Ascending aorta (tissue), 2 donors: ENCODE measurements around the gene DEPDC5. TPM values are rescaled to one million over a fixed set of nuclear protein-coding genes. Genes with fewer than 3 reads are reported as not detected.

Experiments used
- DNase-seq, 2 donors: peaks; one replicate each; pipeline ENCODE4 v3.0.0-alpha.2; 2019; ENCODE audit warnings: low spot score in 2 of 2
- H3K27ac ChIP-seq, 2 donors: fragments of 200-600 bp; sonication (generic); one replicate each; pipeline ENCODE4 v1.5.1; 2016 to 2017; ENCODE audit warnings: mild to moderate bottlenecking in 1 of 2
- H3K27me3 ChIP-seq: fragments of 200-600 bp; sonication (generic); one replicate; pipeline ENCODE4 v1.5.1; 2017
- H3K36me3 ChIP-seq, 2 donors: fragments of 200-600 bp; sonication (generic); one replicate each; pipeline ENCODE4 v1.5.1; 2016
- H3K4me1 ChIP-seq, 2 donors: fragments of 200-600 bp; sonication (generic); one replicate each; pipeline ENCODE4 v1.5.1; 2016 to 2017; ENCODE audit warnings: mild to moderate bottlenecking in 1 of 2
- H3K4me3 ChIP-seq, 2 donors: fragments of 200-600 bp; sonication (generic); one replicate each; pipeline ENCODE4 v1.5.1; 2016 to 2017; ENCODE audit warnings: mild to moderate bottlenecking in 1 of 2
- H3K9me3 ChIP-seq, 2 donors: fragments of 200-600 bp; sonication (generic); one replicate each; pipeline ENCODE4 v1.5.1; 2016
- intact Hi-C: fragments of 100-400 bp; cut with DNase I; formaldehyde crosslinking; loops from one replicate; pipeline ENCODE4 v1.15.1; 2023
- total RNA-seq: library from RNA; depleted of rRNA; stranded (reverse); fragments of >200 nt; gene quantifications from one replicate; pipeline ENCODE4 v1.1.0, GENCODE V29; 2016
- TF ChIP-seq, protein P1 (sequence below), 3 experiments: fragments of 200-600 bp in 2 of 3; fragments of 450-650 bp in 1 of 3; sonication (generic) in 2 of 3; IDR thresholded peaks; one replicate each; pipeline ENCODE4 v1.5.1; 2016 to 2019; ENCODE audit warnings: antibody characterized with exemption in 3 of 3, mild to moderate bottlenecking in 1 of 3, moderate library complexity in 1 of 3

DEPDC5 gene
- total RNA-seq, 1 donor from 2014 or later = 5.2 TPM

DNA sequence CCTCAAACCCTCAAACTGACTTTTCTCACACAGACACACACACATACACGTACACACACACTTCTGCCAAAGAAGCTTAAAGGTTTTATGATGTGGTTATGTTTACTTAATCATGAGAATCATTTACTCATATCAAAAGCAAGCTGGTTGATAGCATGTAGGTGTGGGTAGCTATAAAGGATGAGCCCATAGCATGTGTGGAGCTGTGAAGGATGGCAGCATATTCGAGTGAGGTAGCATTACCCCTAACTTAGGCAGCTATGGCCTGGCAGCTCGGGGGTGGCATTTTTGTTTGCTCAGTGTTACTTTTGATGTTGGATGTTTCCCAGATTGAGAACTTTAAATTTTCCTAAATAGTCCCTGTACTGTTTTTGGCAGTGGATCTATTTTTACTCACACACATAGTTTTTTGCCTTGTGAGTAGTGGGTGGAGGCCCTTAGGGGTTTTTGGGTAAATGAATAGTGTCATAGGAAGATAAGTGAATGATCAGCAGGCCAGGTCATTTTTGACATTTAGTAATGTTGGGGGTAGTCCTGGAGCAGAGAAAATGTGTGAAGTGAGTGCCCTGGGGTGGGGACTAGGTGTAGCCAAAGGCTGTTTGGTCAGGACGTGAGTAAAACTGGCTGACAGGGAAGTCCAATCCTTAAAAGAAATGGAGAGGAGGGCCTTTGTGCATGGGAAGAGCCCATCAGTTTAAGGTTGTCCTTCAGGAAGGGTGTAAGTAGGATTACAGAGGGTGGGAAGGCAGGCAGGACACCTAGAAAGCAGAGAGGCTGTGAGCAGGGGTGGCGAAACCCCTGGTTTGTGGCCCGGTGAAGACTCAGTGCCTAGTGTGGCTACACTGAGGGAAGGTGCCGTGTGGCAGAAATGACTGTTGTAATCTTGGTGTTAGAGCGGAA lies 197.6 kb downstream of the DEPDC5 start:
- no peak for DNase-seq
- Histone ChIP-seq H3K27me3 (no peaks in the 10 kb centered on the region), H3K27ac (peak overlapping the region; percentile 80 to 84), H3K4me3 (peak overlapping the region; percentile 7 to 28), H3K9me3 (no peaks in the 10 kb centered on the region), H3K4me1 (peaks cover 17 to 47% of the 10 kb centered on the region in 2 donors), H3K36me3 (peaks cover 4 to 15% of the 10 kb centered on the region in 2 donors)
- TF ChIP-seq, protein P1, sequence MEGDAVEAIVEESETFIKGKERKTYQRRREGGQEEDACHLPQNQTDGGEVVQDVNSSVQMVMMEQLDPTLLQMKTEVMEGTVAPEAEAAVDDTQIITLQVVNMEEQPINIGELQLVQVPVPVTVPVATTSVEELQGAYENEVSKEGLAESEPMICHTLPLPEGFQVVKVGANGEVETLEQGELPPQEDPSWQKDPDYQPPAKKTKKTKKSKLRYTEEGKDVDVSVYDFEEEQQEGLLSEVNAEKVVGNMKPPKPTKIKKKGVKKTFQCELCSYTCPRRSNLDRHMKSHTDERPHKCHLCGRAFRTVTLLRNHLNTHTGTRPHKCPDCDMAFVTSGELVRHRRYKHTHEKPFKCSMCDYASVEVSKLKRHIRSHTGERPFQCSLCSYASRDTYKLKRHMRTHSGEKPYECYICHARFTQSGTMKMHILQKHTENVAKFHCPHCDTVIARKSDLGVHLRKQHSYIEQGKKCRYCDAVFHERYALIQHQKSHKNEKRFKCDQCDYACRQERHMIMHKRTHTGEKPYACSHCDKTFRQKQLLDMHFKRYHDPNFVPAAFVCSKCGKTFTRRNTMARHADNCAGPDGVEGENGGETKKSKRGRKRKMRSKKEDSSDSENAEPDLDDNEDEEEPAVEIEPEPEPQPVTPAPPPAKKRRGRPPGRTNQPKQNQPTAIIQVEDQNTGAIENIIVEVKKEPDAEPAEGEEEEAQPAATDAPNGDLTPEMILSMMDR (IDR thresholded peaks at IDR 0.05) = no peak
- intact Hi-C loops = loop anchor here (2.0 kb wide), 2 partner anchors 19 to 523 kb away; partner anchors contain the start of gene FBXO7

DNA sequence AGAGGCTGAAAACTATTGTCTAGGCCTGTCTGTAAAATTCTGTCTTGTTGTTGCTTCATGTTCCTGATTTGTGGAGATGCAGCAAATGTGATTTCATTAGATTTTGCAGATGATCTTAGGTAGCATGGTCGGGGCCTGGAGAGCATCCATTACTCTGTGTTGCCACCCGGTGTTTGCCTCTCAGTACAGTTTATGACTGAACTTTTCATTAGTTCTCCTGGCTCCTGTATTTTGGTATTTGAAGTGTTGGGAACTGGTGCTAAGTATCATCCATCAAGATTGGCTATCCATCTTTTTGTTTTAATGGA lies 198.2 kb downstream of the DEPDC5 start:
- intact Hi-C loops = loop anchor here (2.0 kb wide), 2 partner anchors 19 to 523 kb away; partner anchors contain the start of gene FBXO7
- Histone ChIP-seq H3K27ac (peak overlapping the region; percentile 80 to 84), H3K36me3 (peaks cover 10 to 21% of the 10 kb centered on the region in 2 donors), H3K27me3 (no peaks in the 10 kb centered on the region), H3K9me3 (no peaks in the 10 kb centered on the region), H3K4me1 (peaks cover 17 to 47% of the 10 kb centered on the region in 2 donors), H3K4me3 (peak overlapping the region in 1 of 2 donors; percentile 7)
- TF ChIP-seq, protein P1 (IDR thresholded peaks at IDR 0.05) = no peak
- no peak for DNase-seq

DNA sequence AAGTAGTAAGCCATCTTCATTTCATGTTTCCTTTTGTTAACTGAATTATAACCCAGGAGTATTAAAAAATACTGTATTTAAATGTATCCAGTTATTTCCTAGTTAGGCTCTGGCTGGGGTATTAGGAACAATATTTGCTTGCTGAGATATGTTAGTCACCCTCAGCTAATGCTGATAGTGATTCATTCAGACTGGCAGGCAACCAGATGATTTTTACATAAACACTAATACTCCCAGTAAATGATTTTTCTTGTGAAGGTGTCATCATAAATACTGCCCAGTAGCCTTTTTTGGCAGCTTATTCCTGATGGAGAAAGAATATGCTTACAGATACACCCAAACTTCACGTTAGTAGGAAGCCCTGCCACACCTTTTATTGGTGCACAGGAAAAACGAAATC lies 198.7 kb downstream of the DEPDC5 start:
- Histone ChIP-seq H3K9me3 (no peaks in the 10 kb centered on the region), H3K27ac (peak overlapping the region; percentile 80 to 84), H3K36me3 (peaks cover 13 to 25% of the 10 kb centered on the region in 2 donors), H3K4me1 (peaks cover 17 to 47% of the 10 kb centered on the region in 2 donors), H3K27me3 (no peaks in the 10 kb centered on the region), H3K4me3 (no peak overlapping the region)
- TF ChIP-seq, protein P1 (IDR thresholded peaks at IDR 0.05) = no peak
- intact Hi-C loops = loop anchor here (2.0 kb wide), 2 partner anchors 18 to 522 kb away; partner anchors contain the start of gene FBXO7
- no peak for DNase-seq

DNA sequence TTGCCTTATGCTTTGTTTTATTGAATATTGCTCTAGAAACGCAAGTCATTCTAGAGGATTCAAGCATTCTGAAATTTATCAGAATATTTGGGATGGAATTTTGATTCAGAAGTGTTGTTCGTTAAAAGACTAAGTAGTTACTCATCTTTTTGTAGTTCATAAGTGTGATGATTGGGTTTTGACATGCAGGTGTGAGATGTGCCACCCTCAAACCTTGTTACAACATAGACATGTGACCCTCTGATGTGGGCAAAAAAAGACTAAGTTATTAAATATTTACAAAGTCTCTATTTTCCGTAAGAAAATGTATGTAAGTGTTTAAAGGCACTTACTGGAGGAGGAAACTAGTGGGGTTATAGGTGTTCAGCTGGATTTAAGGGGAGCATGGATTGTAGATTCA lies 199.4 kb downstream of the DEPDC5 start:
- peaks cover 17 to 47% of the 10 kb centered on the region in 2 donors for H3K4me1 ChIP-seq
- H3K4me3 ChIP-seq = no peak overlapping the region
- TF ChIP-seq, protein P1 (IDR thresholded peaks at IDR 0.05) = no peak
- H3K9me3 ChIP-seq = no peaks in the 10 kb centered on the region
- peak overlapping the region; percentile 80 to 84 for H3K27ac ChIP-seq
- no peak for DNase-seq
- intact Hi-C loops = loop anchor here (2.0 kb wide), 2 partner anchors 18 to 522 kb away; partner anchors contain the start of gene FBXO7
- peaks cover 17 to 33% of the 10 kb centered on the region in 2 donors for H3K36me3 ChIP-seq
- H3K27me3 ChIP-seq = no peaks in the 10 kb centered on the region

DNA sequence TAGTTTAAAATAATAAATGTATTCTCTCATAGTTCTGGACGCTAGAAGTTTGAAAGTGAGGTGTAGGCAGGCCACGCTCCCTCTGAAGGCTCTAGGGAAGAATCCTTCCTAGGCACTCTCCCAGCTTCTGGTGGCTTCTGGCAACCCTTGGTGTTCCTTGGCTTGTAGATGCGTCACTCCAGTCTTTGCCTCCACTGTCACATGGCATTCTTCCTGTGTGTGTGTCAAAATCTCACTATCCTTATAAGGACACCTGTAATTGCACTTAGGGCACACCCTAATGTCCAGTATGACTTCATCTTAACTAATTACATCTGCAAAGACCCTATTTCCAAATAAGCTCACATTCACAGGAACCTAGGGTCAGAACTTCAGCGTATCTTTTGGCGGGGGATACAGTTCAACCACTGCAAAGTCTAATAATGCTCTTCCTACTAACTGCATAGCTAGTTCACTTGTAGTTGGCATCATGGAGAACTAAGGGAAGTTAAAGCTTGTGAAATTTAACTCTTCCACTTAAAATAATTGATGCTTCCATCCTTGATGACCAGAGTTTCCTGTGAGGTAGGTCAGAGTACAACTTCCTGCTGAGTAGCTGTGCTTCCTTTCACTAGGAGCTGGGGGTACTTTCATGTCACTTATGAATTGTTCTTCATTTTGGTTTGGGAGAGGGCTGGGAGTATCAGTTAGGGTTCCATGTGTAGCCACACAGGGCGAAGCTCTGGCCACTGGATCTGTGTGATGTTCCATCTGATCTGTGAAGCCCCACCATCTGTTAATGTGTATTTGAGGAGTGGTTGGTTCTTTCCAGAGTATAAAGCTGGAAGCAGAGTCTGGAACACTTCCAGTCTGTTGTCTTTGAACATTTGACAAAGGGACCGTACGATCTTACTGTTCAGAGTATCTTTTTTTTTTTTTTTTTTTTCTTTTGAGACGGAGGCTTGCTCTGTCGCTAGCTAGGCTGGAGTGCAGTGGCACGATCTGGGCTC lies 201.0 kb downstream of the DEPDC5 start:
- peak; percentile 47 to 81 for DNase-seq
- Histone ChIP-seq H3K4me1 (peaks cover 17 to 45% of the 10 kb centered on the region in 2 donors), H3K36me3 (peaks cover 21 to 34% of the 10 kb centered on the region in 2 donors), H3K27me3 (no peaks in the 10 kb centered on the region), H3K27ac (peak overlapping the region; percentile 80 to 84), H3K9me3 (no peaks in the 10 kb centered on the region), H3K4me3 (no peak overlapping the region)
- TF ChIP-seq, protein P1 (IDR thresholded peaks at IDR 0.05) = no peak
- intact Hi-C loops = no loop called here
